SK-MEL-5 (cell line): ENCODE measurements around the gene OR10J1. TPM values are rescaled to one million over a fixed set of nuclear protein-coding genes. Genes with fewer than 3 reads are reported as not detected.

ENCODE experiments used
- DNase-seq: peaks from one replicate; pipeline ENCODE4 v3.0.0-alpha.2; 2016; ENCODE audit warnings: low read depth, low spot score
- in situ Hi-C: cut with HindIII; loops from 2 replicates; pipeline ENCODE4 v1.10.0; 2016; ENCODE audit warnings: low sequenced_read_pairs, high pct_unique_total_duplicates, low pct_unique_long_range_greater_than_20kb
- total RNA-seq: library from RNA; depleted of rRNA; stranded (reverse); fragments of >200 nt; shearing (Covaris generic); gene quantifications from 2 replicates; pipeline ENCODE4 v1.2.3, GENCODE V29; 2014; rRNA removed

Gene OR10J1
- total RNA-seq, 1 experiment from 2014 or later, result not detected

- in situ Hi-C loops, result no loop called here
- DNase-seq, result no peak
These were observed 30.5 kb downstream of the OR10J1 start for GRCh38 chr1:159469921-159470533.

- in situ Hi-C loops, result no loop called here
- DNase-seq, result no peak
These were observed 33.8 kb downstream of the OR10J1 start for GRCh38 chr1:159473335-159473734.

- DNase-seq, result no peak
- in situ Hi-C loops, result no loop called here
These were observed 35.4 kb downstream of the OR10J1 start for GRCh38 chr1:159474926-159475325.

GRCh38 chr1:159483501-159483900 is 44.0 kb downstream of the OR10J1 start:
- in situ Hi-C loops, result no loop called here
- DNase-seq, result no peak

Other genes starting within 250 kb of the OR10J1 start
- gene ACKR1, start 234.8 kb upstream of the OR10J1 start, total RNA-seq, result not detected in 2 replicates
- gene FCER1A, start 137.4 kb upstream of the OR10J1 start, total RNA-seq, result not detected in 2 replicates
- not detected in 2 replicates for gene OR10J4, start 7.5 kb upstream of the OR10J1 start, total RNA-seq
- gene OR10J5, start 96.3 kb downstream of the OR10J1 start, total RNA-seq, result not detected in 2 replicates
- not detected in 2 replicates for gene APCS, start 148.1 kb downstream of the OR10J1 start, total RNA-seq